IPS-NIHi11 (cell line): ENCODE data around the gene ANTXR2.

Experiments used
- DNase-seq: peaks from one replicate; pipeline ENCODE4 v3.0.0; 2012; ENCODE audit warnings: mixed read lengths, low spot score

ANTXR2 gene

GRCh38 chr4:79987401-79987800, 85.6 kb downstream of the ANTXR2 start:
- no peak for DNase-seq

- DNase-seq = no peak
Measured at GRCh38 chr4:79983431-79983830, 89.6 kb downstream of the ANTXR2 start.

- no peak for DNase-seq
Measured at GRCh38 chr4:79982601-79983322, 90.3 kb downstream of the ANTXR2 start.

GRCh38 chr4:79980448-79980847, 92.6 kb downstream of the ANTXR2 start:
- no peak for DNase-seq

GRCh38 chr4:79979785-79980437, 93.1 kb downstream of the ANTXR2 start:
- DNase-seq = no peak

- DNase-seq = no peak
Measured at GRCh38 chr4:79977131-79977840, 95.7 kb downstream of the ANTXR2 start.

- DNase-seq = peak; percentile 49
Measured at GRCh38 chr4:79964400-79965211, 108.4 kb downstream of the ANTXR2 start.

GRCh38 chr4:79964020-79964399, 109.0 kb downstream of the ANTXR2 start:
- no peak for DNase-seq

GRCh38 chr4:79959652-79960051, 113.4 kb downstream of the ANTXR2 start:
- no peak for DNase-seq

GRCh38 chr4:79958466-79959264, 114.4 kb downstream of the ANTXR2 start:
- no peak for DNase-seq

- no peak for DNase-seq
Measured at GRCh38 chr4:79949178-79949577, 123.9 kb downstream of the ANTXR2 start.

- no peak for DNase-seq
Measured at GRCh38 chr4:79948739-79949138, 124.3 kb downstream of the ANTXR2 start.

- DNase-seq = no peak
Measured at GRCh38 chr4:79948261-79948660, 124.8 kb downstream of the ANTXR2 start.

- DNase-seq = no peak
Measured at GRCh38 chr4:79947386-79947785, 125.6 kb downstream of the ANTXR2 start.

- DNase-seq = no peak
Measured at GRCh38 chr4:79935274-79935673, 137.8 kb downstream of the ANTXR2 start.

- DNase-seq = no peak
Measured at GRCh38 chr4:79934660-79935059, 138.4 kb downstream of the ANTXR2 start.

GRCh38 chr4:79927931-79928330, 145.1 kb downstream of the ANTXR2 start:
- no peak for DNase-seq

- no peak for DNase-seq
Measured at GRCh38 chr4:79923281-79923680, 149.7 kb downstream of the ANTXR2 start.

GRCh38 chr4:79922011-79922410, 151.0 kb downstream of the ANTXR2 start:
- DNase-seq = no peak

GRCh38 chr4:79920163-79920853, 152.7 kb downstream of the ANTXR2 start:
- no peak for DNase-seq

- DNase-seq = no peak
Measured at GRCh38 chr4:79918292-79918691, 154.7 kb downstream of the ANTXR2 start.
